HEK293 (cell line): ENCODE measurements around the gene G3BP1.

Source experiments
- CTCF ChIA-PET: fragments of 350-600 bp; formaldehyde crosslinking; extraction: SDS; loops from one replicate; lab custom pipeline; 2021; ENCODE audit warnings: antibody characterized with exemption; lab: Yijun Ruan, JAX
- POLR2A ChIA-PET: fragments of 300-600 bp; formaldehyde crosslinking; extraction: SDS; loops from one replicate; lab custom pipeline; 2020; ENCODE audit warnings: antibody characterized with exemption, inconsistent platforms; lab: Yijun Ruan, JAX
- H3K27ac ChIP-seq: fragments of 200-500 bp; sonication (Bioruptor generic); 2 replicates; pipeline ENCODE4 v1.5.1; 2014; ENCODE audit warnings: low read depth, low read length, control low read depth, inconsistent platforms; ENCODE audit errors: extremely low read depth
- H3K36me3 ChIP-seq, 2 experiments: fragments of 200-500 bp in 1 of 2; sonication (Bioruptor generic) in 1 of 2; 1 replicate in 1 of 2; 2 replicates in 1 of 2; pipeline ENCODE4 v1.5.1; 2014 to 2017; ENCODE audit warnings: inconsistent platforms in 2 of 2, low read length in 2 of 2; ENCODE audit not compliant: control insufficient read depth in 2 of 2, insufficient read depth in 1 of 2
- H3K4me1 ChIP-seq: fragments of 200-500 bp; sonication (Bioruptor generic); 2 replicates; pipeline ENCODE4 v1.5.1; 2014; ENCODE audit warnings: mild to moderate bottlenecking, low read length, inconsistent platforms; ENCODE audit not compliant: control insufficient read depth, insufficient read depth
- H3K4me3 ChIP-seq: 2 replicates; pipeline ENCODE4 v1.5.1; 2011; ENCODE audit warnings: low read depth, mild to moderate bottlenecking, control low read depth, low read length, moderate library complexity
- H3K9me3 ChIP-seq: fragments of 200-500 bp; sonication (Bioruptor generic); 2 replicates; pipeline ENCODE4 v1.5.1; 2014; ENCODE audit warnings: low read depth, low read length, inconsistent platforms; ENCODE audit not compliant: control insufficient read depth, insufficient read depth
- KLF10 ChIP-seq: fragments of 450-650 bp; IDR thresholded peaks from 2 replicates; pipeline ENCODE4 v1.5.1; 2018; ENCODE audit warnings: missing biosample characterization, mild to moderate bottlenecking, missing genetic modification characterization
- KLF7 ChIP-seq: fragments of 450-650 bp; formaldehyde crosslinking; IDR thresholded peaks from 2 replicates; pipeline ENCODE4 v1.5.1; 2016; ENCODE audit warnings: missing biosample characterization, missing genetic modification characterization, borderline replicate concordance
- KLF9 ChIP-seq: fragments of 450-650 bp; formaldehyde crosslinking; IDR thresholded peaks from 2 replicates; pipeline ENCODE4 v1.5.1; 2016; ENCODE audit warnings: missing biosample characterization, missing genetic modification characterization, low read depth
- RBAK ChIP-seq: fragments of 450-650 bp; formaldehyde crosslinking; IDR thresholded peaks from 2 replicates; pipeline ENCODE4 v1.5.1; 2016; ENCODE audit warnings: missing biosample characterization, missing genetic modification characterization
- REPIN1 ChIP-seq: fragments of 450-650 bp; formaldehyde crosslinking; IDR thresholded peaks from 2 replicates; pipeline ENCODE4 v1.5.1; 2017; ENCODE audit warnings: missing biosample characterization, missing genetic modification characterization, low read depth
- ZBTB17 ChIP-seq: fragments of 450-650 bp; formaldehyde crosslinking; IDR thresholded peaks from 2 replicates; pipeline ENCODE4 v1.5.1; 2016; ENCODE audit warnings: missing biosample characterization, missing genetic modification characterization
- ZFHX2 ChIP-seq: fragments of 450-650 bp; formaldehyde crosslinking; conservative IDR thresholded peaks from 2 replicates; pipeline ENCODE4 v1.5.1; 2016; ENCODE audit warnings: missing biosample characterization, missing genetic modification characterization
- ZFP3 ChIP-seq: fragments of 450-650 bp; formaldehyde crosslinking; IDR thresholded peaks from 2 replicates; pipeline ENCODE4 v1.5.1; 2016; ENCODE audit warnings: low read depth, missing biosample characterization, missing genetic modification characterization
- ZNF121 ChIP-seq: fragments of 450-650 bp; formaldehyde crosslinking; IDR thresholded peaks from 2 replicates; pipeline ENCODE4 v1.5.1; 2016; ENCODE audit warnings: missing biosample characterization, missing genetic modification characterization
- ZNF202 ChIP-seq: fragments of 450-650 bp; formaldehyde crosslinking; IDR thresholded peaks from 2 replicates; pipeline ENCODE4 v1.5.1; 2016; ENCODE audit warnings: missing biosample characterization, missing genetic modification characterization, borderline replicate concordance
- ZNF324 ChIP-seq: fragments of 450-650 bp; formaldehyde crosslinking; IDR thresholded peaks from 2 replicates; pipeline ENCODE4 v1.5.1; 2016; ENCODE audit warnings: missing biosample characterization, missing genetic modification characterization
- ZNF37A ChIP-seq: fragments of 450-650 bp; IDR thresholded peaks from 2 replicates; pipeline ENCODE4 v1.5.1; 2018; ENCODE audit warnings: missing biosample characterization, missing genetic modification characterization
- ZNF426 ChIP-seq: fragments of 450-650 bp; formaldehyde crosslinking; IDR thresholded peaks from 2 replicates; pipeline ENCODE4 v1.5.1; 2017; ENCODE audit warnings: missing biosample characterization, missing genetic modification characterization, mild to moderate bottlenecking, inconsistent platforms, moderate library complexity
- ZNF514 ChIP-seq: fragments of 450-650 bp; formaldehyde crosslinking; IDR thresholded peaks from 2 replicates; pipeline ENCODE4 v1.5.1; 2016; ENCODE audit warnings: missing biosample characterization, missing genetic modification characterization
- ZNF561 ChIP-seq: fragments of 450-650 bp; IDR thresholded peaks from 2 replicates; pipeline ENCODE4 v1.5.1; 2018; ENCODE audit warnings: missing biosample characterization, missing genetic modification characterization, borderline replicate concordance
- ZNF585B ChIP-seq: fragments of 450-650 bp; formaldehyde crosslinking; IDR thresholded peaks from 2 replicates; pipeline ENCODE4 v1.5.1; 2016; ENCODE audit warnings: missing biosample characterization, missing genetic modification characterization
- ZNF596 ChIP-seq: fragments of 450-650 bp; IDR thresholded peaks from 2 replicates; pipeline ENCODE4 v1.5.0; 2018; ENCODE audit warnings: missing biosample characterization, mild to moderate bottlenecking, missing genetic modification characterization, moderate library complexity
- ZNF660 ChIP-seq: fragments of 450-650 bp; IDR thresholded peaks from 2 replicates; pipeline ENCODE4 v1.5.1; 2018; ENCODE audit warnings: missing biosample characterization, mild to moderate bottlenecking, missing genetic modification characterization
- ZNF837 ChIP-seq: fragments of 450-650 bp; formaldehyde crosslinking; IDR thresholded peaks from 2 replicates; pipeline ENCODE4 v1.5.1; 2016; ENCODE audit warnings: missing biosample characterization, missing genetic modification characterization
- TF ChIP-seq, protein P1 (sequence below): fragments of 450-650 bp; formaldehyde crosslinking; IDR thresholded peaks from 2 replicates; pipeline ENCODE4 v1.5.1; 2016; ENCODE audit warnings: missing biosample characterization, missing genetic modification characterization
- TF ChIP-seq, protein P2 (sequence below): fragments of 450-650 bp; formaldehyde crosslinking; IDR thresholded peaks from 2 replicates; pipeline ENCODE4 v1.5.1; 2016; ENCODE audit warnings: missing biosample characterization, missing genetic modification characterization
- TF ChIP-seq, protein P3 (sequence below): fragments of 450-650 bp; formaldehyde crosslinking; IDR thresholded peaks from 2 replicates; pipeline ENCODE4 v1.5.1; 2016; ENCODE audit warnings: missing biosample characterization, missing genetic modification characterization, borderline replicate concordance

Gene G3BP1

DNA sequence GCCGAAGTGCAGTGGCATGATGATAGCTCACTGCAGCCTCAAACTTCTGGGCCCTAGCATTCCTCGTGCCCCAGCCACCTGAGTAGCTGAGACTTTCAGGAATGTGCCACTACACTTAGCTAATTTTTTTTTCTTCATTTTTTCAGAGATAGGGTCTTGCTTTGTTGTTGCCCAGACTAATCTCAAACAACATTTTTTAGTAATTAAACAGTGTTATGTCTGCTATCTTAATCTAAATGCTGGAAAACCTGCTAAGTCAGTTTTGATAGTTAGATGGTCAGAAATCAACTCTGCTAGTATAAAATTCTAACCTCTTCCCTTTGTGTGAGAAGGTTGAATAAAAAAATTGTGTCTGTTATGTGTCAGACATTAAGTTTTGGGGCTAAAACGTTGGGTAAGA is 12.4 kb downstream of the G3BP1 start:
- no peak overlapping the region for H3K27ac ChIP-seq
- H3K4me3 ChIP-seq = no peak overlapping the region
- CTCF ChIA-PET = interaction anchor here (0.6 to 0.7 kb wide), 2 partner anchors 14 to 19 kb away, joined by 3 read pairs; no protein-coding TSS in a partner anchor
- POLR2A ChIA-PET = interaction anchor here (1.0 to 1.2 kb wide), 2 partner anchors 9 to 13 kb away, joined by 4 to 5 read pairs; partner anchors contain the start of gene G3BP1
- H3K9me3 ChIP-seq = no peaks in the 10 kb centered on the region
- peaks cover 23 to 27% of the 10 kb centered on the region in 2 experiments; a peak in 2 of 3 replicates for H3K36me3 ChIP-seq
- peaks cover 31% of the 10 kb centered on the region for H3K4me1 ChIP-seq
- TF ChIP-seq ZFHX2 (no peak), KLF10 (tag by site-specific recombination) (no peak)
- TF ChIP-seq, protein P1, sequence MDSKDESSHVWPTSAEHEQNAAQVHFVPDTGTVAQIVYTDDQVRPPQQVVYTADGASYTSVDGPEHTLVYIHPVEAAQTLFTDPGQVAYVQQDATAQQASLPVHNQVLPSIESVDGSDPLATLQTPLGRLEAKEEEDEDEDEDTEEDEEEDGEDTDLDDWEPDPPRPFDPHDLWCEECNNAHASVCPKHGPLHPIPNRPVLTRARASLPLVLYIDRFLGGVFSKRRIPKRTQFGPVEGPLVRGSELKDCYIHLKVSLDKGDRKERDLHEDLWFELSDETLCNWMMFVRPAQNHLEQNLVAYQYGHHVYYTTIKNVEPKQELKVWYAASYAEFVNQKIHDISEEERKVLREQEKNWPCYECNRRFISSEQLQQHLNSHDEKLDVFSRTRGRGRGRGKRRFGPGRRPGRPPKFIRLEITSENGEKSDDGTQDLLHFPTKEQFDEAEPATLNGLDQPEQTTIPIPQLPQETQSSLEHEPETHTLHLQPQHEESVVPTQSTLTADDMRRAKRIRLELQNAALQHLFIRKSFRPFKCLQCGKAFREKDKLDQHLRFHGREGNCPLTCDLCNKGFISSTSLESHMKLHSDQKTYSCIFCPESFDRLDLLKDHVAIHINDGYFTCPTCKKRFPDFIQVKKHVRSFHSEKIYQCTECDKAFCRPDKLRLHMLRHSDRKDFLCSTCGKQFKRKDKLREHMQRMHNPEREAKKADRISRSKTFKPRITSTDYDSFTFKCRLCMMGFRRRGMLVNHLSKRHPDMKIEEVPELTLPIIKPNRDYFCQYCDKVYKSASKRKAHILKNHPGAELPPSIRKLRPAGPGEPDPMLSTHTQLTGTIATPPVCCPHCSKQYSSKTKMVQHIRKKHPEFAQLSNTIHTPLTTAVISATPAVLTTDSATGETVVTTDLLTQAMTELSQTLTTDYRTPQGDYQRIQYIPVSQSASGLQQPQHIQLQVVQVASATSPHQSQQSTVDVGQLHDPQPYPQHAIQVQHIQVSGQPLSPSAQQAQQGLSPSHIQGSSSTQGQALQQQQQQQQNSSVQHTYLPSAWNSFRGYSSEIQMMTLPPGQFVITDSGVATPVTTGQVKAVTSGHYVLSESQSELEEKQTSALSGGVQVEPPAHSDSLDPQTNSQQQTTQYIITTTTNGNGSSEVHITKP (tag by site-specific recombination) = no peak

DNA sequence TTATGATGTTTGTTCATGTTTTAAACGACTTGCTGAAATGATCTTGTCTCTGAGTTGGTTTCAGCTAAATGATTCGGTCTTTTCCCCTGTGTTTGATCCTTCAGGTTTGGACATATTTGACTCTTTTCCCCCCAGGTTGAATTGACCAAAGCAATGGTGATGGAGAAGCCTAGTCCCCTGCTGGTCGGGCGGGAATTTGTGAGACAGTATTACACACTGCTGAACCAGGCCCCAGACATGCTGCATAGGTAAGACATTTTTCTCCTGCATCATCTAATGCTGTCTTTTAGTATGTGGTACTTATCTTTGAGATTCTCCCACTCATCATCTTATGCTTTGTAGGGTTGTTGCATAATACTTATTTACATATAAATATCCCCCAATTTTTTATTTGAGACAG is 14.7 kb downstream of the G3BP1 start:
- ChIA-PET POLR2A (no interaction called here), CTCF (no interaction called here)
- no peak overlapping the region for H3K4me3 ChIP-seq
- H3K9me3 ChIP-seq = no peaks in the 10 kb centered on the region
- H3K4me1 ChIP-seq = peaks cover 10% of the 10 kb centered on the region
- H3K36me3 ChIP-seq = peaks cover 46 to 47% of the 10 kb centered on the region in 2 experiments
- no peak overlapping the region for H3K27ac ChIP-seq
- TF ChIP-seq, protein P2, sequence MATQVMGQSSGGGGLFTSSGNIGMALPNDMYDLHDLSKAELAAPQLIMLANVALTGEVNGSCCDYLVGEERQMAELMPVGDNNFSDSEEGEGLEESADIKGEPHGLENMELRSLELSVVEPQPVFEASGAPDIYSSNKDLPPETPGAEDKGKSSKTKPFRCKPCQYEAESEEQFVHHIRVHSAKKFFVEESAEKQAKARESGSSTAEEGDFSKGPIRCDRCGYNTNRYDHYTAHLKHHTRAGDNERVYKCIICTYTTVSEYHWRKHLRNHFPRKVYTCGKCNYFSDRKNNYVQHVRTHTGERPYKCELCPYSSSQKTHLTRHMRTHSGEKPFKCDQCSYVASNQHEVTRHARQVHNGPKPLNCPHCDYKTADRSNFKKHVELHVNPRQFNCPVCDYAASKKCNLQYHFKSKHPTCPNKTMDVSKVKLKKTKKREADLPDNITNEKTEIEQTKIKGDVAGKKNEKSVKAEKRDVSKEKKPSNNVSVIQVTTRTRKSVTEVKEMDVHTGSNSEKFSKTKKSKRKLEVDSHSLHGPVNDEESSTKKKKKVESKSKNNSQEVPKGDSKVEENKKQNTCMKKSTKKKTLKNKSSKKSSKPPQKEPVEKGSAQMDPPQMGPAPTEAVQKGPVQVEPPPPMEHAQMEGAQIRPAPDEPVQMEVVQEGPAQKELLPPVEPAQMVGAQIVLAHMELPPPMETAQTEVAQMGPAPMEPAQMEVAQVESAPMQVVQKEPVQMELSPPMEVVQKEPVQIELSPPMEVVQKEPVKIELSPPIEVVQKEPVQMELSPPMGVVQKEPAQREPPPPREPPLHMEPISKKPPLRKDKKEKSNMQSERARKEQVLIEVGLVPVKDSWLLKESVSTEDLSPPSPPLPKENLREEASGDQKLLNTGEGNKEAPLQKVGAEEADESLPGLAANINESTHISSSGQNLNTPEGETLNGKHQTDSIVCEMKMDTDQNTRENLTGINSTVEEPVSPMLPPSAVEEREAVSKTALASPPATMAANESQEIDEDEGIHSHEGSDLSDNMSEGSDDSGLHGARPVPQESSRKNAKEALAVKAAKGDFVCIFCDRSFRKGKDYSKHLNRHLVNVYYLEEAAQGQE (tag by site-specific recombination) = no peak
- TF ChIP-seq ZNF561 (tag by site-specific recombination) (no peak), ZNF837 (tag by site-specific recombination) (no peak), ZNF37A (tag by site-specific recombination) (no peak), ZNF596 (tag by site-specific recombination) (no peak), KLF7 (tag by site-specific recombination) (no peak), ZNF426 (tag by site-specific recombination) (no peak), REPIN1 (no peak), ZNF514 (no peak), KLF9 (tag by site-specific recombination) (no peak), ZNF585B (no peak), ZNF324 (tag by site-specific recombination) (no peak), ZBTB17 (tag by site-specific recombination) (no peak), ZNF660 (tag by site-specific recombination) (no peak), ZNF121 (tag by site-specific recombination) (no peak), ZFP3 (no peak), ZNF202 (tag by site-specific recombination) (no peak), RBAK (tag by site-specific recombination) (no peak)
- TF ChIP-seq, protein P3, sequence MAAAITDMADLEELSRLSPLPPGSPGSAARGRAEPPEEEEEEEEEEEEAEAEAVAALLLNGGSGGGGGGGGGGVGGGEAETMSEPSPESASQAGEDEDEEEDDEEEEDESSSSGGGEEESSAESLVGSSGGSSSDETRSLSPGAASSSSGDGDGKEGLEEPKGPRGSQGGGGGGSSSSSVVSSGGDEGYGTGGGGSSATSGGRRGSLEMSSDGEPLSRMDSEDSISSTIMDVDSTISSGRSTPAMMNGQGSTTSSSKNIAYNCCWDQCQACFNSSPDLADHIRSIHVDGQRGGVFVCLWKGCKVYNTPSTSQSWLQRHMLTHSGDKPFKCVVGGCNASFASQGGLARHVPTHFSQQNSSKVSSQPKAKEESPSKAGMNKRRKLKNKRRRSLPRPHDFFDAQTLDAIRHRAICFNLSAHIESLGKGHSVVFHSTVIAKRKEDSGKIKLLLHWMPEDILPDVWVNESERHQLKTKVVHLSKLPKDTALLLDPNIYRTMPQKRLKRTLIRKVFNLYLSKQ (tag by site-specific recombination) = no peak
